Calu3 (cell line): ENCODE data around the gene EXOSC5. TPM values are rescaled to one million over a fixed set of nuclear protein-coding genes. Genes with fewer than 3 reads are reported as not detected.

ENCODE experiments used
- BruUV-seq: library from RNA; stranded (reverse); fragments of 400-500 nt; replicated peaks from 2 replicates; lab custom pipeline; 2021; lab: Mats Ljungman, UMichigan
- CTCF ChIA-PET: fragments of 300-600 bp; sonication (Branson Sonifier 250); formaldehyde crosslinking; loops from one replicate; lab custom pipeline; 2022; ENCODE audit warnings: antibody characterized with exemption; lab: Charles Lee
- DNase-seq: peaks from one replicate; pipeline ENCODE4 v3.0.0; 2022
- H3K27ac Mint-ChIP-seq: one replicate; pipeline ENCODE4 v1.8.0; 2022; ENCODE audit warnings: mixed read lengths; ENCODE audit not compliant: unreplicated experiment
- H3K27me3 Mint-ChIP-seq: one replicate; pipeline ENCODE4 v1.8.0; 2022; ENCODE audit warnings: mixed read lengths; ENCODE audit not compliant: unreplicated experiment
- H3K36me3 Mint-ChIP-seq: one replicate; pipeline ENCODE4 v1.8.0; 2022; ENCODE audit warnings: mild to moderate bottlenecking, moderate library complexity, mixed read lengths; ENCODE audit not compliant: insufficient read depth, unreplicated experiment
- H3K4me1 Mint-ChIP-seq: one replicate; pipeline ENCODE4 v1.8.0; 2022; ENCODE audit warnings: mild to moderate bottlenecking, low read depth, mixed read lengths; ENCODE audit not compliant: unreplicated experiment
- H3K4me3 Mint-ChIP-seq: one replicate; pipeline ENCODE4 v1.8.0; 2022; ENCODE audit warnings: mild to moderate bottlenecking, low read depth, moderate library complexity, mixed read lengths; ENCODE audit not compliant: unreplicated experiment
- H3K9me3 Mint-ChIP-seq: one replicate; pipeline ENCODE4 v1.8.0; 2022; ENCODE audit warnings: low read depth, mixed read lengths; ENCODE audit not compliant: unreplicated experiment
- CTCF ChIP-seq: fragments of 200-600 bp; IDR thresholded peaks from one replicate; pipeline ENCODE4 v1.8.0; 2022; ENCODE audit warnings: antibody characterized with exemption; ENCODE audit not compliant: unreplicated experiment
- intact Hi-C: fragments of 100-400 bp; cut with micrococcal nuclease; formaldehyde crosslinking; loops from one replicate; pipeline ENCODE4 v1.10.0; 2022; ENCODE audit not compliant: unreplicated experiment
- total RNA-seq: library from RNA; stranded (reverse); gene quantifications from 2 replicates; pipeline ENCODE4 v1.2.3, GENCODE V29; 2022

Gene EXOSC5
- total RNA-seq, 1 experiment from 2014 or later: 44.7 TPM

GRCh38 chr19:41425174-41426115 lies 28.3 kb upstream of the EXOSC5 start:
- Mint-ChIP-seq H3K27me3 (no peaks in the 10 kb centered on the region), H3K9me3 (no peaks in the 10 kb centered on the region), H3K36me3 (peaks cover 36% of the 10 kb centered on the region), H3K4me3 (no peak overlapping the region), H3K4me1 (peaks cover 11% of the 10 kb centered on the region), H3K27ac (no peak overlapping the region)
- CTCF ChIA-PET: no interaction called here
- no peak for TF ChIP-seq CTCF
- intact Hi-C loops: no loop called here
- BruUV-seq: no TSS peak
- DNase-seq: no peak

- intact Hi-C loops: no loop called here
- H3K27me3 Mint-ChIP-seq: no peaks in the 10 kb centered on the region
- no peak overlapping the region for H3K4me3 Mint-ChIP-seq
- CTCF ChIA-PET: interaction anchor here (0.6 kb wide), 1 partner anchor 11 kb away, joined by 3 read pairs; no protein-coding TSS in a partner anchor
- H3K9me3 Mint-ChIP-seq: no peaks in the 10 kb centered on the region
- peaks cover 38% of the 10 kb centered on the region for H3K36me3 Mint-ChIP-seq
- H3K27ac Mint-ChIP-seq: no peak overlapping the region
- no peak for TF ChIP-seq CTCF
- no peak for DNase-seq
- H3K4me1 Mint-ChIP-seq: peaks cover 11% of the 10 kb centered on the region
- no TSS peak for BruUV-seq
These were observed 27.4 kb upstream of the EXOSC5 start for GRCh38 chr19:41424335-41425173.

GRCh38 chr19:41422955-41423354 lies 25.8 kb upstream of the EXOSC5 start:
- H3K4me3 Mint-ChIP-seq: no peak overlapping the region
- no peak overlapping the region for H3K27ac Mint-ChIP-seq
- CTCF ChIA-PET: no interaction called here
- H3K9me3 Mint-ChIP-seq: no peaks in the 10 kb centered on the region
- no TSS peak for BruUV-seq
- peaks cover 46% of the 10 kb centered on the region for H3K36me3 Mint-ChIP-seq
- H3K4me1 Mint-ChIP-seq: peaks cover 11% of the 10 kb centered on the region
- no peak for DNase-seq
- intact Hi-C loops: no loop called here
- TF ChIP-seq CTCF: no peak
- H3K27me3 Mint-ChIP-seq: no peaks in the 10 kb centered on the region

- CTCF ChIA-PET: no interaction called here
- peaks cover 10% of the 10 kb centered on the region for H3K4me1 Mint-ChIP-seq
- intact Hi-C loops: no loop called here
- no peaks in the 10 kb centered on the region for H3K9me3 Mint-ChIP-seq
- H3K36me3 Mint-ChIP-seq: peaks cover 47% of the 10 kb centered on the region
- BruUV-seq: no TSS peak
- H3K4me3 Mint-ChIP-seq: no peak overlapping the region
- no peak for DNase-seq
- no peak overlapping the region for H3K27ac Mint-ChIP-seq
- H3K27me3 Mint-ChIP-seq: no peaks in the 10 kb centered on the region
- no peak for TF ChIP-seq CTCF
These were observed 25.3 kb upstream of the EXOSC5 start for GRCh38 chr19:41422456-41422855.
